HEK293 (cell line): Measurements from ENCODE around the gene MPZL1.
A peak's percentile ranks its signal among the peaks of the same experiment; 100 is the strongest.

Experiments used
- BCL11B ChIP-seq: fragments of 450-650 bp; formaldehyde crosslinking; IDR thresholded peaks from 2 replicates; pipeline ENCODE4 v1.5.1; 2016; ENCODE audit warnings: low read depth, missing biosample characterization, missing genetic modification characterization
- GLIS2 ChIP-seq: fragments of 450-650 bp; formaldehyde crosslinking; IDR thresholded peaks from 2 replicates; pipeline ENCODE4 v1.5.1; 2016; ENCODE audit warnings: missing biosample characterization, missing genetic modification characterization
- HOXA7 ChIP-seq: sonication (generic); formaldehyde crosslinking; IDR thresholded peaks from 2 replicates; pipeline ENCODE4 v1.8.1; 2022; ENCODE audit warnings: missing genetic modification reagents, borderline replicate concordance
- HOXC10 ChIP-seq: sonication (generic); formaldehyde crosslinking; IDR thresholded peaks from 2 replicates; pipeline ENCODE4 v1.8.1; 2023; ENCODE audit warnings: mild to moderate bottlenecking, missing genetic modification reagents
- KLF16 ChIP-seq: fragments of 450-650 bp; formaldehyde crosslinking; IDR thresholded peaks from 2 replicates; pipeline ENCODE4 v1.5.1; 2017; ENCODE audit warnings: missing biosample characterization, missing genetic modification characterization
- OSR2 ChIP-seq: fragments of 450-650 bp; formaldehyde crosslinking; IDR thresholded peaks from 2 replicates; pipeline ENCODE4 v1.5.1; 2016; ENCODE audit warnings: missing biosample characterization, missing genetic modification characterization
- REST ChIP-seq: fragments of 450-650 bp; formaldehyde crosslinking; IDR thresholded peaks from 2 replicates; pipeline ENCODE4 v1.5.1; 2016; ENCODE audit warnings: missing biosample characterization, missing genetic modification characterization
- SETDB1 ChIP-seq: IDR thresholded peaks from one replicate; pipeline ENCODE4 v1.6.1; 2017; ENCODE audit warnings: mild to moderate bottlenecking, low read length, moderate library complexity, mixed read lengths; ENCODE audit not compliant: insufficient read length
- YY1 ChIP-seq: fragments of 450-650 bp; formaldehyde crosslinking; IDR thresholded peaks from 2 replicates; pipeline ENCODE4 v1.5.1; 2018; ENCODE audit warnings: missing biosample characterization, missing genetic modification characterization
- ZBTB20 ChIP-seq: fragments of 450-650 bp; formaldehyde crosslinking; IDR thresholded peaks from 2 replicates; pipeline ENCODE4 v1.5.1; 2016; ENCODE audit warnings: missing biosample characterization, missing genetic modification characterization
- ZBTB26 ChIP-seq: fragments of 450-650 bp; formaldehyde crosslinking; optimal IDR thresholded peaks from 2 replicates; pipeline ENCODE3; 2016; ENCODE audit warnings: missing biosample characterization, mild to moderate bottlenecking, missing genetic modification characterization
- ZBTB7A ChIP-seq: fragments of 450-650 bp; formaldehyde crosslinking; IDR thresholded peaks from 2 replicates; pipeline ENCODE4 v1.5.1; 2016; ENCODE audit warnings: low read depth, missing biosample characterization, missing genetic modification characterization
- ZFP37 ChIP-seq: fragments of 450-650 bp; formaldehyde crosslinking; IDR thresholded peaks from 2 replicates; pipeline ENCODE4 v1.5.1; 2016; ENCODE audit warnings: missing biosample characterization, missing genetic modification characterization
- ZFP41 ChIP-seq: fragments of 450-650 bp; formaldehyde crosslinking; IDR thresholded peaks from 2 replicates; pipeline ENCODE4 v1.5.1; 2016; ENCODE audit warnings: missing biosample characterization, missing genetic modification characterization, borderline replicate concordance
- ZNF132 ChIP-seq: fragments of 450-650 bp; formaldehyde crosslinking; IDR thresholded peaks from 2 replicates; pipeline ENCODE4 v1.5.1; 2017; ENCODE audit warnings: missing biosample characterization, missing genetic modification characterization, borderline replicate concordance
- ZNF140 ChIP-seq: fragments of 450-650 bp; formaldehyde crosslinking; IDR thresholded peaks from 2 replicates; pipeline ENCODE4 v1.5.1; 2016; ENCODE audit warnings: missing biosample characterization, missing genetic modification characterization
- ZNF202 ChIP-seq: fragments of 450-650 bp; formaldehyde crosslinking; IDR thresholded peaks from 2 replicates; pipeline ENCODE4 v1.5.1; 2016; ENCODE audit warnings: missing biosample characterization, missing genetic modification characterization, borderline replicate concordance
- ZNF221 ChIP-seq: fragments of 450-650 bp; formaldehyde crosslinking; IDR thresholded peaks from 2 replicates; pipeline ENCODE4 v1.5.1; 2017; ENCODE audit warnings: missing biosample characterization, missing genetic modification characterization, borderline replicate concordance
- ZNF324 ChIP-seq: fragments of 450-650 bp; formaldehyde crosslinking; IDR thresholded peaks from 2 replicates; pipeline ENCODE4 v1.5.1; 2016; ENCODE audit warnings: missing biosample characterization, missing genetic modification characterization
- ZNF335 ChIP-seq: fragments of 450-650 bp; formaldehyde crosslinking; conservative IDR thresholded peaks from 2 replicates; pipeline ENCODE4 v1.5.1; 2016; ENCODE audit warnings: missing biosample characterization, missing genetic modification characterization
- ZNF350 ChIP-seq: fragments of 450-650 bp; formaldehyde crosslinking; IDR thresholded peaks from 2 replicates; pipeline ENCODE4 v1.5.0; 2017; ENCODE audit warnings: missing biosample characterization, mild to moderate bottlenecking, missing genetic modification characterization
- ZNF391 ChIP-seq: fragments of 450-650 bp; formaldehyde crosslinking; IDR thresholded peaks from 2 replicates; pipeline ENCODE4 v1.5.1; 2016; ENCODE audit warnings: low read depth, missing biosample characterization, missing genetic modification characterization, borderline replicate concordance
- ZNF501 ChIP-seq: fragments of 450-650 bp; formaldehyde crosslinking; IDR thresholded peaks from 2 replicates; pipeline ENCODE4 v1.5.1; 2016; ENCODE audit warnings: missing biosample characterization, missing genetic modification characterization
- ZNF513 ChIP-seq: fragments of 450-650 bp; IDR thresholded peaks from 2 replicates; pipeline ENCODE4 v1.5.1; 2018; ENCODE audit warnings: missing biosample characterization, missing genetic modification characterization
- ZNF530 ChIP-seq: fragments of 450-650 bp; formaldehyde crosslinking; IDR thresholded peaks from 2 replicates; pipeline ENCODE4 v1.5.1; 2016; ENCODE audit warnings: low read depth, missing biosample characterization, missing genetic modification characterization
- ZNF600 ChIP-seq: fragments of 450-650 bp; formaldehyde crosslinking; IDR thresholded peaks from 2 replicates; pipeline ENCODE4 v1.5.1; 2016; ENCODE audit warnings: missing biosample characterization, missing genetic modification characterization
- ZNF610 ChIP-seq: fragments of 450-650 bp; formaldehyde crosslinking; IDR thresholded peaks from 2 replicates; pipeline ENCODE4 v1.5.1; 2016; ENCODE audit warnings: missing biosample characterization, missing genetic modification characterization, borderline replicate concordance
- ZNF623 ChIP-seq: fragments of 450-650 bp; formaldehyde crosslinking; IDR thresholded peaks from 2 replicates; pipeline ENCODE4 v1.5.1; 2016; ENCODE audit warnings: missing biosample characterization, missing genetic modification characterization
- ZNF645 ChIP-seq: fragments of 450-650 bp; formaldehyde crosslinking; IDR thresholded peaks from 2 replicates; pipeline ENCODE4; 2016; ENCODE audit warnings: missing biosample characterization, missing genetic modification characterization
- ZNF707 ChIP-seq: fragments of 450-650 bp; formaldehyde crosslinking; IDR thresholded peaks from 2 replicates; pipeline ENCODE4 v1.5.1; 2016; ENCODE audit warnings: missing biosample characterization, missing genetic modification characterization
- ZNF768 ChIP-seq: fragments of 450-650 bp; formaldehyde crosslinking; IDR thresholded peaks from 2 replicates; pipeline ENCODE4 v1.5.1; 2018; ENCODE audit warnings: missing biosample characterization, mild to moderate bottlenecking, missing genetic modification characterization
- ZSCAN5A ChIP-seq: fragments of 450-650 bp; formaldehyde crosslinking; IDR thresholded peaks from 2 replicates; pipeline ENCODE4 v1.5.1; 2016; ENCODE audit warnings: missing biosample characterization, missing genetic modification characterization

The MPZL1 gene

GRCh38 chr1:167715157-167715999 lies 6.4 kb upstream of the MPZL1 start (continued):
- TF ChIP-seq ZBTB7A (tag by site-specific recombination) = no peak
- no peak for TF ChIP-seq ZNF350 (tag by site-specific recombination)
- no peak for TF ChIP-seq ZFP37 (tag by site-specific recombination)
- no peak for TF ChIP-seq OSR2 (tag by site-specific recombination)
- TF ChIP-seq ZNF335 (tag by site-specific recombination) = no peak
- peak; percentile 42; the same call in 1 of the 2 replicates for TF ChIP-seq ZNF324 (tag by site-specific recombination)
- no peak for TF ChIP-seq ZNF645 (tag by site-specific recombination)
- TF ChIP-seq ZNF391 (tag by site-specific recombination) = peak; percentile 66; the same call in 1 of the 2 replicates
- peak; percentile 35; the same call in 1 of the 2 replicates for TF ChIP-seq ZNF513 (tag by site-specific recombination)
- no peak for TF ChIP-seq ZNF707 (tag by site-specific recombination)
- TF ChIP-seq ZNF501 = 0 out of 2 replicates have a peak, but pooled peaks have one; percentile 47
- peak; percentile 14 for TF ChIP-seq KLF16 (tag by site-specific recombination)
- TF ChIP-seq ZNF132 (tag by site-specific recombination) = no peak
- TF ChIP-seq ZNF768 (tag by site-specific recombination) = no peak
- TF ChIP-seq ZFP41 (tag by site-specific recombination) = no peak
- no peak for TF ChIP-seq ZNF140 (tag by site-specific recombination)
- TF ChIP-seq GLIS2 (tag by site-specific recombination) = no peak
- TF ChIP-seq HOXC10 = no peak
- TF ChIP-seq ZBTB26 (tag by site-specific recombination) = no peak
- TF ChIP-seq ZSCAN5A = no peak
- no peak for TF ChIP-seq ZBTB20 (tag by site-specific recombination)
- no peak for TF ChIP-seq SETDB1
- TF ChIP-seq ZNF623 (tag by site-specific recombination) = peak; percentile 17; the same call in 1 of the 2 replicates
- no peak for TF ChIP-seq BCL11B (tag by site-specific recombination)
- TF ChIP-seq ZNF202 = no peak
- TF ChIP-seq ZNF221 (tag by site-specific recombination) = no peak
- TF ChIP-seq ZNF600 = no peak; the same call in 1 of the 2 replicates
- no peak for TF ChIP-seq ZNF530 (tag by site-specific recombination)
- no peak for TF ChIP-seq YY1
- TF ChIP-seq HOXA7 (CRISPR knock-in tag) = no peak
- TF ChIP-seq REST (tag by site-specific recombination) = no peak
- TF ChIP-seq ZNF610 = 0 out of 2 replicates have a peak, but pooled peaks have one; percentile 12
